ENCODE data around the gene GHSR. TPM values are rescaled to one million over a fixed set of nuclear protein-coding genes. Genes with fewer than 3 reads are reported as not detected.

GHSR gene
- total and polyA plus RNA-seq, 7 donors, result not detected

DNA sequence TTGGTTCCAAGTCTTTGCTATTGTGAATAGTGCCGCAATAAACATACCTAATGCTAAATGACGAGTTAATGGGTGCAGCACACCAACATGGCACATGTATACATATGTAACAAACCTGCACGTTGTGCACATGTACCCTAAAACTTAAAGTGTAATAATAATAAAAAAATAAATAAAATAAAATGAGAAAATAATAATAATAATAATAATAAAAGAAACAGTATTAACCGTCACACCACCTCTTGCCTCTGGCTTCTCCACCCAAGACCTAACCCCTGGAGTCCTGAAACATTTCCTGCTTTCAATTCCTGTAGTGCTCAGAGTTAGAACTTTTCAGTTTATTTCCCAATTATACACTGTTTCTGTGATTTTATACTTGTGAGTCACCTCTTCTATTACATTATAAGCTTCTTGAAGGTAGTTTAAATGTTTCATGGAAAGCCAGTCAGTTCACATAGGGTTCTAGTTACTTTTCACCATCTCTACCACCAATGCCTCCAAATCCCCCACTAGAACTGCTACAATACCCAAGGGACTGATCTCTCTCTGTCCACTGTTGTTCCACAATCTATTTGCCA lies 18.4 kb upstream of the GHSR start:
- no peak overlapping the region for H3K4me3 ChIP-seq
- no peak for ATAC-seq
- no peaks in the 10 kb centered on the region for H3K36me3 ChIP-seq (ENCODE audit: insufficient read depth in 1 of 2, low read depth in 1 of 2)
- peaks cover 1% of the 10 kb centered on the region for H3K9me3 ChIP-seq
- no peak for DNase-seq
- intact Hi-C loops (cut with DNase I), result no loop called here
- TF ChIP-seq, protein P1, sequence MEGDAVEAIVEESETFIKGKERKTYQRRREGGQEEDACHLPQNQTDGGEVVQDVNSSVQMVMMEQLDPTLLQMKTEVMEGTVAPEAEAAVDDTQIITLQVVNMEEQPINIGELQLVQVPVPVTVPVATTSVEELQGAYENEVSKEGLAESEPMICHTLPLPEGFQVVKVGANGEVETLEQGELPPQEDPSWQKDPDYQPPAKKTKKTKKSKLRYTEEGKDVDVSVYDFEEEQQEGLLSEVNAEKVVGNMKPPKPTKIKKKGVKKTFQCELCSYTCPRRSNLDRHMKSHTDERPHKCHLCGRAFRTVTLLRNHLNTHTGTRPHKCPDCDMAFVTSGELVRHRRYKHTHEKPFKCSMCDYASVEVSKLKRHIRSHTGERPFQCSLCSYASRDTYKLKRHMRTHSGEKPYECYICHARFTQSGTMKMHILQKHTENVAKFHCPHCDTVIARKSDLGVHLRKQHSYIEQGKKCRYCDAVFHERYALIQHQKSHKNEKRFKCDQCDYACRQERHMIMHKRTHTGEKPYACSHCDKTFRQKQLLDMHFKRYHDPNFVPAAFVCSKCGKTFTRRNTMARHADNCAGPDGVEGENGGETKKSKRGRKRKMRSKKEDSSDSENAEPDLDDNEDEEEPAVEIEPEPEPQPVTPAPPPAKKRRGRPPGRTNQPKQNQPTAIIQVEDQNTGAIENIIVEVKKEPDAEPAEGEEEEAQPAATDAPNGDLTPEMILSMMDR (IDR thresholded peaks at IDR 0.05), result no peak
- no peaks in the 10 kb centered on the region for H3K27me3 ChIP-seq (ENCODE audit: insufficient read depth in 3 of 3, low read length in 2 of 3)
- 81 to 84% (median 83%) methylated on average over 4 of the region's 4 CpGs for WGBS, 3 donors
- no peaks in the 10 kb centered on the region for H3K4me1 ChIP-seq
- H3K27ac ChIP-seq, result no peak overlapping the region

DNA sequence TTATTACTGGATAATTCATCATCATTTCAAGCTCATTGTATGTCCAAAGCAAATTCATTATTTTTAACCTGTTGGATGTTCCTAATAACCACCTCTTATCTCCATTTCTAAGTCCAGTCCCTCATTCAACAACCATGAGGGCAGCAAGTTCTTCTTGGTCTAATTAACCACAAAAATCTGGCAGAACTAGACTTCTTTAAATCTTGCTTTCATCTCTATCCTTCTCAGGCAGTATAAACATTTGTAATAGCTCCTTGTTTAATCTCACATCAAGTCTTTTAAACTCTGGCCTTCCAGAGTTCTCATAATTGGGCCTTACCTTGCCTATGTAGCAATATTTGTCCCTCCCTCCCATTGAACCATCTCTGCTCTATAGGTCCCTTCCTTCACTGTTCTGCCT lies 17.0 kb upstream of the GHSR start:
- TF ChIP-seq, protein P1 (IDR thresholded peaks at IDR 0.05), result no peak
- ATAC-seq (no peak), DNase-seq (no peak)
- H3K27ac ChIP-seq, result no peak overlapping the region
- no peaks in the 10 kb centered on the region for H3K27me3 ChIP-seq (ENCODE audit: insufficient read depth in 3 of 3, low read length in 2 of 3)
- intact Hi-C loops (cut with DNase I), result no loop called here
- no peaks in the 10 kb centered on the region for H3K9me3 ChIP-seq
- H3K4me3 ChIP-seq, result no peak overlapping the region
- H3K36me3 ChIP-seq (ENCODE audit: insufficient read depth in 1 of 2, low read depth in 1 of 2), result no peaks in the 10 kb centered on the region
- no peaks in the 10 kb centered on the region for H3K4me1 ChIP-seq

DNA sequence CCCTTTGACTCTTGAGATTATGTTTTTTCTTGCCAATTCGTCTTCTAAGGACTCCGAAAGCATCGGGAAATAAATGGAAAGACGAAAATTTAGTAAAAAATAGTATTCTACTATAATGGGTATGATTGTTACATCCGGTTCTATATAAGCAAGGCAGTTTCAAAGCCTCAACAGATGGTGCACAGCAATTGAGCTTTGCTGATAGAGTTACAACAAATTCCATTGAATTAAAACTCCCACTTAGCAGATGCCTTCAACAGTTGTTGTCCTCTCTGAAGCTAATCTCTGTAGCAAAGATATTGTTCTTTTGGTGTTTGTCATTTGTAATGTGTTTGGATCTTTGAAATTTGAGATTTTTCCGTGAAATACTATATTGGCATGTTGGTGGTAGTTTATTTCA lies 16.1 kb upstream of the GHSR start:
- TF ChIP-seq, protein P1 (IDR thresholded peaks at IDR 0.05), result no peak
- Histone ChIP-seq H3K9me3 (no peaks in the 10 kb centered on the region), H3K36me3 (ENCODE audit: insufficient read depth in 1 of 2, low read depth in 1 of 2) (no peaks in the 10 kb centered on the region), H3K4me3 (no peak overlapping the region), H3K27ac (no peak overlapping the region), H3K27me3 (ENCODE audit: insufficient read depth in 3 of 3, low read length in 2 of 3) (no peaks in the 10 kb centered on the region), H3K4me1 (no peaks in the 10 kb centered on the region)
- ATAC-seq (no peak), DNase-seq (no peak)
- intact Hi-C loops (cut with DNase I), result no loop called here
- WGBS, 3 donors, result 58 to 63% (median 62%) methylated on average over 6 of the region's 6 CpGs

DNA sequence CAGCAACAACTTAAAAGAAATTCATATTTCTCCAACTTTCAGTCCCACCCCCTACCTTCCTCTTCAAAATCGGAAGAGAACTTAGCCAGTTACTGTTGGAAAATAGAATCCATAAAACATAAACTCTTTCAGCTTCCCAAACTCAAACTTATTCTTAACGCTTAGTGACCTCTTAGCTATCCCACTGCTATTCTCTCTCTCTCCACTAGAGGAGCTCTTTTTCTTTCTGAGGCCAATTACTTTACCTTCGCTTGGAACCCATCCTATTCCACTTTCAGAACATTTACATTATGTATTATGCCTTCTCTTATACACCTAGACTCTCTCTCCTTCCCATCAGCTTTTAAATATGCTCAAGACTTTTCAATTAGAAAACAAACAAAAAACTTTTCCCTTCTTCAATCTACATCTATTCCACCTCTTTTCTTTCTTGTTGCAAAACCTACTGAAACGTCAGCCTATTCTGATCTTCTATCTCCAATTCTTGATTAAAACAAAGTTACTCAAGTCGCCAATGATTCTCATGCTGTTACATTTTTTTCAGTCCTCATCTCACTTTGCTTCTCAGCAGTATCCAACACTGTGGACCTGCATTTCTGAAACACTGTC lies 13.4 kb upstream of the GHSR start:
- no peaks in the 10 kb centered on the region for H3K9me3 ChIP-seq
- WGBS, 3 donors, result 44 to 49% (median 47%) methylated on average over 5 of the region's 5 CpGs
- DNase-seq (no peak), ATAC-seq (no peak)
- no peaks in the 10 kb centered on the region for H3K36me3 ChIP-seq (ENCODE audit: insufficient read depth in 1 of 2, low read depth in 1 of 2)
- intact Hi-C loops (cut with DNase I), result no loop called here
- TF ChIP-seq, protein P1 (IDR thresholded peaks at IDR 0.05), result peak; percentile 69
- H3K27ac ChIP-seq, result no peak overlapping the region
- no peaks in the 10 kb centered on the region for H3K27me3 ChIP-seq (ENCODE audit: insufficient read depth in 3 of 3, low read length in 2 of 3)
- H3K4me1 ChIP-seq, result no peaks in the 10 kb centered on the region
- no peak overlapping the region for H3K4me3 ChIP-seq

DNA sequence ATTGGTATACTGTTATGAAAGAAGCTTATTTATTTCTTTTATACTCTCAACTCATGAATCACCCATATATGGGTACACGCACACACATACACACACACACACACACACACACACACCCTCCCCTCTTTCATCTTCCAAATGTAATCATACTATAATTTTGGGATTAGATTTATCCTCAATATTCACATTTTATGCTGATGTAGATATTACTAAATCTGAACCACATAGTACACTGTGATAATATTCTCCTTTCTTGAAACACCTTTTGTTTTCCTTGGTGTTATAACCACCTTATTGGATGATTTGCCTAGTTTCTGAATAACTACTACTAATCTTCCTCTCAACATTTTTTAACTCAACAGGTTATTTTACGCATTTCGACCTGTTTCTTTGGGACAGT lies 8.1 kb upstream of the GHSR start:
- Histone ChIP-seq H3K36me3 (ENCODE audit: insufficient read depth in 1 of 2, low read depth in 1 of 2) (no peaks in the 10 kb centered on the region), H3K4me1 (no peaks in the 10 kb centered on the region), H3K27me3 (ENCODE audit: insufficient read depth in 3 of 3, low read length in 2 of 3) (peaks cover 0 to 2% (median 0%) of the 10 kb centered on the region in 3 donors), H3K9me3 (no peaks in the 10 kb centered on the region), H3K27ac (no peak overlapping the region), H3K4me3 (no peak overlapping the region)
- ATAC-seq (no peak), DNase-seq (no peak)
- intact Hi-C loops (cut with DNase I), result no loop called here
- TF ChIP-seq, protein P1 (IDR thresholded peaks at IDR 0.05), result no peak
- 85 to 93% (median 91%) methylated on average over 3 of the region's 3 CpGs for WGBS, 3 donors
